ENCODE measurements around the gene NUSAP1.

NUSAP1 gene

DNA sequence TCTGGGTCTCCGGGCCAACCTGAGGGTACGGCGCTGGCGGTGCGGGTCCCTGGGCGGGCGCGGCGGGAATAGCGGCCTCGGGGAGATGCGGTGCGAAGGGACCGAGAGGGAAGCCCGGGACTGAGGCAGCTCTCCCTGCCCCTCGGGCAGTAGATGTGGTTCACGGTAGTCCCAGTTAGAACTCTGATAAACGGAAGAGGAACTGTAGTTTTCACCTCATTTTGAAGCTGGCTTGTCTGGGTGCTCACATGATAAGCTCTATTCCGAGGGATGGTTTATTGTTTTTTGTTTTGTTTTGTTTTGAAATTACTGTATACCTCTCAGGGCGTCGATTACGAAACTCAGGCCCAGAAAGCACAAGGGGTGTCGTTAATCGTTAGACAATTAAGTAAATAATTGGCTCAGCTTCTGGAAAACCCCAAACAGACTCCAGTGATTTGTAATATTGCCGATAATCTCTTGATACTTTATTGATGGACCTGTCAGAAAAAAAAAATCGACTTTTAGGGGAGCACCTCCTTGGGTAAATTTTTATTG, 413 bp downstream of the NUSAP1 start (continued):
- TF ChIP-seq, protein P1, sequence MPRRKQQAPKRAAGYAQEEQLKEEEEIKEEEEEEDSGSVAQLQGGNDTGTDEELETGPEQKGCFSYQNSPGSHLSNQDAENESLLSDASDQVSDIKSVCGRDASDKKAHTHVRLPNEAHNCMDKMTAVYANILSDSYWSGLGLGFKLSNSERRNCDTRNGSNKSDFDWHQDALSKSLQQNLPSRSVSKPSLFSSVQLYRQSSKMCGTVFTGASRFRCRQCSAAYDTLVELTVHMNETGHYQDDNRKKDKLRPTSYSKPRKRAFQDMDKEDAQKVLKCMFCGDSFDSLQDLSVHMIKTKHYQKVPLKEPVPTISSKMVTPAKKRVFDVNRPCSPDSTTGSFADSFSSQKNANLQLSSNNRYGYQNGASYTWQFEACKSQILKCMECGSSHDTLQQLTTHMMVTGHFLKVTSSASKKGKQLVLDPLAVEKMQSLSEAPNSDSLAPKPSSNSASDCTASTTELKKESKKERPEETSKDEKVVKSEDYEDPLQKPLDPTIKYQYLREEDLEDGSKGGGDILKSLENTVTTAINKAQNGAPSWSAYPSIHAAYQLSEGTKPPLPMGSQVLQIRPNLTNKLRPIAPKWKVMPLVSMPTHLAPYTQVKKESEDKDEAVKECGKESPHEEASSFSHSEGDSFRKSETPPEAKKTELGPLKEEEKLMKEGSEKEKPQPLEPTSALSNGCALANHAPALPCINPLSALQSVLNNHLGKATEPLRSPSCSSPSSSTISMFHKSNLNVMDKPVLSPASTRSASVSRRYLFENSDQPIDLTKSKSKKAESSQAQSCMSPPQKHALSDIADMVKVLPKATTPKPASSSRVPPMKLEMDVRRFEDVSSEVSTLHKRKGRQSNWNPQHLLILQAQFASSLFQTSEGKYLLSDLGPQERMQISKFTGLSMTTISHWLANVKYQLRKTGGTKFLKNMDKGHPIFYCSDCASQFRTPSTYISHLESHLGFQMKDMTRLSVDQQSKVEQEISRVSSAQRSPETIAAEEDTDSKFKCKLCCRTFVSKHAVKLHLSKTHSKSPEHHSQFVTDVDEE (CRISPR knock-in tag; IDR thresholded peaks at IDR 0.05): no peak
- TF ChIP-seq, protein P2, sequence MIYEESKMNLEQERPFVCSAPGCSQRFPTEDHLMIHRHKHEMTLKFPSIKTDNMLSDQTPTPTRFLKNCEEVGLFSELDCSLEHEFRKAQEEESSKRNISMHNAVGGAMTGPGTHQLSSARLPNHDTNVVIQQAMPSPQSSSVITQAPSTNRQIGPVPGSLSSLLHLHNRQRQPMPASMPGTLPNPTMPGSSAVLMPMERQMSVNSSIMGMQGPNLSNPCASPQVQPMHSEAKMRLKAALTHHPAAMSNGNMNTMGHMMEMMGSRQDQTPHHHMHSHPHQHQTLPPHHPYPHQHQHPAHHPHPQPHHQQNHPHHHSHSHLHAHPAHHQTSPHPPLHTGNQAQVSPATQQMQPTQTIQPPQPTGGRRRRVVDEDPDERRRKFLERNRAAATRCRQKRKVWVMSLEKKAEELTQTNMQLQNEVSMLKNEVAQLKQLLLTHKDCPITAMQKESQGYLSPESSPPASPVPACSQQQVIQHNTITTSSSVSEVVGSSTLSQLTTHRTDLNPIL (CRISPR knock-in tag; IDR thresholded peaks at IDR 0.05; ENCODE audit: low read depth): no peak
- TF ChIP-seq ZFP30 (CRISPR knock-in tag; IDR thresholded peaks at IDR 0.05) (no peak), ZC3H10 (CRISPR knock-in tag; IDR thresholded peaks at IDR 0.05) (no peak), ARNTL (CRISPR knock-in tag; IDR thresholded peaks at IDR 0.05; ENCODE audit: borderline replicate concordance, low read depth) (no peak), OSR1 (CRISPR knock-in tag; IDR thresholded peaks at IDR 0.05) (no peak), ISL1 (CRISPR knock-in tag; IDR thresholded peaks at IDR 0.05) (no peak)

DNA sequence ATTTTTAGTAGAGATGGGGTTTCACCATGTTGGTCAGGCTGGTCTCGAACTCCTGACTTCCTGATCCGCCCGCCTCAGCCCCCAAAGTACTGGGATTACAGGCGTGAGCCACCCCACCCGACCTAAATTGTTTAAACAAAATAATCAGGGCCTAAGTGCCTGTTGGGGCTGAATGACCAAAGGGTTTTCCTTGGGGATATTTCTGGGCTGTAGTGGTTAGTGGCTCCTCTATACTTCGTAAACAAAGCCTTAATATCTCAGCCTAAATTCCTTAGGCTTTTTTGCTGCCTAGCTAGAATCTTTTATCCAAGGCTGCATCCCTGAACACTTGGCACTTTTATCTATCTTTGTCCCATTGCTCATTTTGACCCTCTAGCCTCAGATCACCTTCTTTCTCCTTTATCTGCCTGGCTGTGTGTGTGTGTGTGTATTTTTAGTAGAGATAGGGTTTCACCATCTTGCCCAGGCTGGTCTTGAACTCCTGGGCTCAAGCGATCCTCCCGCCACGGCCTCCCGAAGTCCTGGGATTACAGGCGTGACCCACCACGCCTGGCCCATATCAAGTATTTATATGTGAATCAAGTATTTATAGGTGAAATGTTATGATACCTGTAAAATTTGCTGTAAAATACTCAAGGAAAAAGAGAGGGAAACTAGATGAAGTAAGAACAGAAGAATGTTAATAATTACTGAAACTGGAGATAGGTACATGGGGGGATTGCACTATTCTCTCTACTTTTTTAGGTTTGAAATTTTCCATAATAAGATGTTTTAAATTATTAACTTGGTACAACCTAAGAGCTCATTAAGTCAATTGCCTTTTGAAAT, 1.8 kb downstream of the NUSAP1 start:
- no peak for ATAC-seq
- TF ChIP-seq, protein P3, sequence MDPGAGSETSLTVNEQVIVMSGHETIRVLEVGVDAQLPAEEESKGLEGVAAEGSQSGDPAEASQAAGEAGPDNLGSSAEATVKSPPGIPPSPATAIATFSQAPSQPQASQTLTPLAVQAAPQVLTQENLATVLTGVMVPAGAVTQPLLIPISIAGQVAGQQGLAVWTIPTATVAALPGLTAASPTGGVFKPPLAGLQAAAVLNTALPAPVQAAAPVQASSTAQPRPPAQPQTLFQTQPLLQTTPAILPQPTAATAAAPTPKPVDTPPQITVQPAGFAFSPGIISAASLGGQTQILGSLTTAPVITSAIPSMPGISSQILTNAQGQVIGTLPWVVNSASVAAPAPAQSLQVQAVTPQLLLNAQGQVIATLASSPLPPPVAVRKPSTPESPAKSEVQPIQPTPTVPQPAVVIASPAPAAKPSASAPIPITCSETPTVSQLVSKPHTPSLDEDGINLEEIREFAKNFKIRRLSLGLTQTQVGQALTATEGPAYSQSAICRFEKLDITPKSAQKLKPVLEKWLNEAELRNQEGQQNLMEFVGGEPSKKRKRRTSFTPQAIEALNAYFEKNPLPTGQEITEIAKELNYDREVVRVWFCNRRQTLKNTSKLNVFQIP (CRISPR knock-in tag; IDR thresholded peaks at IDR 0.05; ENCODE audit: borderline replicate concordance, low read depth): no peak
- TF ChIP-seq, protein P2 (CRISPR knock-in tag; IDR thresholded peaks at IDR 0.05; ENCODE audit: low read depth): no peak
- no peak for TF ChIP-seq GLIS3 (CRISPR knock-in tag; IDR thresholded peaks at IDR 0.05)
- TF ChIP-seq ESRRG (CRISPR knock-in tag; IDR thresholded peaks at IDR 0.05): no peak
- TF ChIP-seq, protein P4, sequence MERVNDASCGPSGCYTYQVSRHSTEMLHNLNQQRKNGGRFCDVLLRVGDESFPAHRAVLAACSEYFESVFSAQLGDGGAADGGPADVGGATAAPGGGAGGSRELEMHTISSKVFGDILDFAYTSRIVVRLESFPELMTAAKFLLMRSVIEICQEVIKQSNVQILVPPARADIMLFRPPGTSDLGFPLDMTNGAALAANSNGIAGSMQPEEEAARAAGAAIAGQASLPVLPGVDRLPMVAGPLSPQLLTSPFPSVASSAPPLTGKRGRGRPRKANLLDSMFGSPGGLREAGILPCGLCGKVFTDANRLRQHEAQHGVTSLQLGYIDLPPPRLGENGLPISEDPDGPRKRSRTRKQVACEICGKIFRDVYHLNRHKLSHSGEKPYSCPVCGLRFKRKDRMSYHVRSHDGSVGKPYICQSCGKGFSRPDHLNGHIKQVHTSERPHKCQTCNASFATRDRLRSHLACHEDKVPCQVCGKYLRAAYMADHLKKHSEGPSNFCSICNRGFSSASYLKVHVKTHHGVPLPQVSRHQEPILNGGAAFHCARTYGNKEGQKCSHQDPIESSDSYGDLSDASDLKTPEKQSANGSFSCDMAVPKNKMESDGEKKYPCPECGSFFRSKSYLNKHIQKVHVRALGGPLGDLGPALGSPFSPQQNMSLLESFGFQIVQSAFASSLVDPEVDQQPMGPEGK (CRISPR knock-in tag; IDR thresholded peaks at IDR 0.05; ENCODE audit: borderline replicate concordance): no peak
- TF ChIP-seq TCF4 (CRISPR knock-in tag; IDR thresholded peaks at IDR 0.05; ENCODE audit: borderline replicate concordance): no peak
- no peak for TF ChIP-seq ARNTL (CRISPR knock-in tag; IDR thresholded peaks at IDR 0.05; ENCODE audit: borderline replicate concordance, low read depth)
- no peak for TF ChIP-seq ZNF565 (CRISPR knock-in tag; conservative IDR thresholded peaks at IDR 0.05; ENCODE audit: low read depth)
- TF ChIP-seq PPARA (CRISPR knock-in tag; IDR thresholded peaks at IDR 0.05; ENCODE audit: borderline replicate concordance): no peak
- no peak for TF ChIP-seq ZNF8 (CRISPR knock-in tag; IDR thresholded peaks at IDR 0.05)
- TF ChIP-seq ZC3H10 (CRISPR knock-in tag; IDR thresholded peaks at IDR 0.05): no peak
- TF ChIP-seq ISL1 (CRISPR knock-in tag; IDR thresholded peaks at IDR 0.05): no peak
- no peak for TF ChIP-seq RARB (CRISPR knock-in tag; IDR thresholded peaks at IDR 0.05)
- TF ChIP-seq, protein P1 (CRISPR knock-in tag; IDR thresholded peaks at IDR 0.05): no peak
- no peak for TF ChIP-seq ZFP3 (CRISPR knock-in tag; IDR thresholded peaks at IDR 0.05)
- TF ChIP-seq SNAI2 (CRISPR knock-in tag; IDR thresholded peaks at IDR 0.05): no peak

All from SK-N-SH treated with all-trans-retinoic acid at 6 μM for 48 hours (cell line).